ENCODE measurements around the gene TRIM33.
A peak's percentile ranks its signal among the peaks of the same experiment; 100 is the strongest.

TRIM33 gene

GRCh38 chr1:114511032-114511785 is at the start of gene TRIM33:
Gene TRIM33 (minus strand): TSS chr1:114511203. CDS start chr1:114511076, 127 bp downstream.
- DNase-seq: peak; percentile 83 to 98

GRCh38 chr1:114559356-114559755 is 48.4 kb upstream of the TRIM33 start:
- no peak for DNase-seq

- DNase-seq: peak in 1 of 2 experiments; percentile 31
Measured at GRCh38 chr1:114558544-114558943, 47.5 kb upstream of the TRIM33 start.

- DNase-seq: no peak
Measured at GRCh38 chr1:114554577-114554976, 43.6 kb upstream of the TRIM33 start.

- DNase-seq: no peak
Measured at GRCh38 chr1:114552106-114552639, 41.2 kb upstream of the TRIM33 start.

GRCh38 chr1:114551400-114551799 is 40.4 kb upstream of the TRIM33 start:
- no peak for DNase-seq

- DNase-seq: no peak
Measured at GRCh38 chr1:114550336-114550735, 39.3 kb upstream of the TRIM33 start.

GRCh38 chr1:114549137-114549536 is 38.1 kb upstream of the TRIM33 start:
- DNase-seq: no peak

GRCh38 chr1:114547076-114547475 is 36.1 kb upstream of the TRIM33 start:
- no peak for DNase-seq

GRCh38 chr1:114545796-114546195 is 34.8 kb upstream of the TRIM33 start:
- no peak for DNase-seq

GRCh38 chr1:114545315-114545714 is 34.3 kb upstream of the TRIM33 start:
- DNase-seq: peak in 1 of 2 experiments; percentile 41

GRCh38 chr1:114540821-114541220 is 29.8 kb upstream of the TRIM33 start:
- no peak for DNase-seq

- no peak for DNase-seq
Measured at GRCh38 chr1:114540272-114540671, 29.3 kb upstream of the TRIM33 start.

GRCh38 chr1:114536043-114536442 is 25.0 kb upstream of the TRIM33 start:
- no peak for DNase-seq

GRCh38 chr1:114535401-114535800 is 24.4 kb upstream of the TRIM33 start:
- no peak for DNase-seq

GRCh38 chr1:114531094-114531493 is 20.1 kb upstream of the TRIM33 start:
- no peak for DNase-seq

- no peak for DNase-seq
Measured at GRCh38 chr1:114530224-114530623, 19.2 kb upstream of the TRIM33 start.

- DNase-seq: peak in 1 of 2 experiments; percentile 5
Measured at GRCh38 chr1:114524944-114525343, 13.9 kb upstream of the TRIM33 start.

GRCh38 chr1:114522264-114522575 is 11.2 kb upstream of the TRIM33 start:
- no peak for DNase-seq

GRCh38 chr1:114521396-114522263 is 10.6 kb upstream of the TRIM33 start:
- DNase-seq: no peak

GRCh38 chr1:114517348-114517747 is 6.3 kb upstream of the TRIM33 start:
- no peak for DNase-seq

- no peak for DNase-seq
Measured at GRCh38 chr1:114512595-114513280, 1.7 kb upstream of the TRIM33 start.
